HEK293 (cell line): ENCODE data around the gene PPFIA1.

Source experiments
- CTCF ChIP-seq: fragments of 450-650 bp; formaldehyde crosslinking; IDR thresholded peaks from 2 replicates; pipeline ENCODE4 v1.5.1; 2016; ENCODE audit warnings: missing biosample characterization, missing genetic modification characterization
- REST ChIP-seq: fragments of 450-650 bp; formaldehyde crosslinking; IDR thresholded peaks from 2 replicates; pipeline ENCODE4 v1.5.1; 2016; ENCODE audit warnings: missing biosample characterization, missing genetic modification characterization
- ZNF558 ChIP-seq: fragments of 450-650 bp; formaldehyde crosslinking; IDR thresholded peaks from 2 replicates; pipeline ENCODE4 v1.5.1; 2016; ENCODE audit warnings: missing biosample characterization, missing genetic modification characterization

GRCh38 chr11:70353900-70354568, 83.5 kb downstream of the PPFIA1 start:
- no peak for TF ChIP-seq ZNF558
- no peak for TF ChIP-seq CTCF (tag by site-specific recombination)
- no peak for TF ChIP-seq REST (tag by site-specific recombination)
